Measurements from ENCODE around the gene ABHD5.

Gene ABHD5

DNA sequence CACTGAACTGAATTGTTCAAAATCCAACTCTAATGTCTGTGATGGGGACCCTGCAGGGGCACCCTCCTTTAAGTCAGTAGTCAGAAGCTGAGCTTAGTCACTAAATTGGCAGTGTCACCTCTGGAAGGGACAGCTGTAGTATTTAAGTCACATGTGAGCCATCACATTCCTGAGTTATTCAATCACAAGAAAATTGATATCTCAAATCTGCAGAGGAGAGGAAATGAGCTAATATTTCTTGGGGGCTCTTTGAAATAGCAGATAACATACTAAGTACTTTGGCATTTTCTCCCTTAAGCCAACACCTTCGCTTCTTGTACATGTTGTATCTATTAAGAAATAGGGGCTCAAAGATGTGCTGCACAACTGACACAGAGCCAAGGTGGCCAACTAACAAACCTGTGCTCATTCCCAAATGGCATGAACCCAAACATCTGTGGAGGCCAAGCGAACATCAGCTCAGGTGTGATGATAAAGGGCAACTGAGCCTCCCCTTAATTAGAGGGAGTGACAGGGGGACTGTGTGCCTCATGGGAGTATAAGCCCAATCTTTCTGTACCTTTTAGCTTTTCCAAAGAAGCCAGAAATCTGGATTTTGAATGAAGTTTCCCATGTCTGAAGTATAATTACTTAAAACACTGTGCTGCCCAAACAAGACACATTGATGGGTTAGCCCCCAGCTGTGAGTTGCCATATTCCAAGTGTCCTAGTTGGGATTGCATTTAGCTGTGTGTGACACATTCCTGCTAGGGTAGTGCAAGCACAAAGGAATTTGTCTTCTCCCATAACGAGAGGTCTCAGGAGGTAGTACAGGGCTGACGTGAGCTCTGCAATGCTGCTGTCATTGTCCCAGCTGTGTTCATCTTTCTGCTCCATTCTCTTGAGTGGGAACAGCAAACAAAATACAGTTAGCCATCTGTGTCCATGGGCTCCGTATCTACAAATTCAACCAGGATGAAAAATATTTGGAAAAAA lies 63.3 kb downstream of the ABHD5 start:
- in situ Hi-C loops (cut with MboI; ENCODE audit: low sequenced_read_pairs): no loop called here

DNA sequence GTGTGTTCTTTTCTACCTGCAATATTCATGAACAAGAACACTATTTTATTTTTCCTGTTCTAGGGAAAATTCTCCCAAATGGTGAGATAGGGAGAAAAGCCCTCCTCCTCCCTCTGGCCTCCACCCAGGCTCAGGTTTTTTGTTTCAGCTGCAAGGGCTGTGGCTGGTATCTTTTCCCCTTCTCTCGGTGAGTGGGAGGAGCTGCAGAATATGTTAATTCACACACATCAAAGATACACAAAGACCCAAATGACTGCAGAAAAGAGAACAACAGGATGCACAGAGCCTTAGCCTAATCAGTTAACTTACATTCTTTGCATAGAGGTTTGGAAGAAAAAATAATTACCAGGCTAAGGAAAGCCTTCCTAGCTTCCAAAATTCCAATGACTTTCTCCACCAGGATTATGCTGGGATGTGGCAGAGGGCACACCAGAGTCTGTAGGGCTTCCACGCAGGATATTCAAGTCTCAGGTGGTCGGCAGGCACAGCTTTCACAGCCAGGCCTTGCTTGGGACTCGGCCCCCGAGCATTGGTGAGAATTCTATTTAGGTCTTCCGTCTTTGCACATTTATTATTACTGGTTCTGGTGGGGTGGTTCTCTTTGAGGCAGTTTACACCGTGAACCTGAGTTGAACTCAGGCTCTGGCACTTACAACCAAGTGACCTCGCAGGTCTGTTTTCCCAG lies 64.9 kb downstream of the ABHD5 start:
- in situ Hi-C loops (cut with MboI; ENCODE audit: low sequenced_read_pairs): no loop called here

DNA sequence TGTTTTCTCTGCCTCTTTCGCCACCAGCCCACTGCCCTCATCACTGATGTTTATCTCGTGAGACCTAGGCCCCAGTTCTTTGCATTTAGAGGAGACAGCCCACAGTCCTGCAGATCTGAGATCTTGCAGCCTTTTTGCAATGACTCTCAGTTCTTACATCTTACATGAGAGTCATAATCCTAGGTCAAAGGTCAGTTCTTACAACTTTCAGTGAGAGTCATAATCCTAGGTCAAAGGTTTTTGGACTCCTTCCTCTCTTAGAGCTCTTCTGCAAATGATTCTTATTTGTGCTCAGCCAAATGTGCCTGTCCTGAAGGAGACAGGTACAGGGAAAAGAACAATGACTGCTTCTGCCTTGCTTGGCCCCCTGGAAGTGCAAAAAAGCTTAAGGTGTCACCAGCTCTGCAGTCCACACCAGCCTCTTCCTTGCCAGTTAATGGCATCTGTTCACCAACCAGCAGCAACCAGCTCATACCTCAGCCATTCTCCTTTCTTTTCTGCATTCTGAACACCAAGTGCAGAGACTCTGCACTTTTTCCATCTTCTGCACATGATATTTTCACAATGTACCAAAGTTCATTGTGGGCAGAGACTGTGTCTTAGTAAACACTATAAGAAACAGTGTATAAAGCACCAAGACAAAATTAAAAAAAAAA lies 67.1 kb downstream of the ABHD5 start:
- in situ Hi-C loops (cut with MboI; ENCODE audit: low sequenced_read_pairs): no loop called here

GRCh38 chr3:43758592-43759225 lies 68.0 kb downstream of the ABHD5 start:
- in situ Hi-C loops (cut with MboI; ENCODE audit: low sequenced_read_pairs): no loop called here

GRCh38 chr3:43759297-43759782 lies 68.6 kb downstream of the ABHD5 start:
- in situ Hi-C loops (cut with MboI; ENCODE audit: low sequenced_read_pairs): no loop called here

DNA sequence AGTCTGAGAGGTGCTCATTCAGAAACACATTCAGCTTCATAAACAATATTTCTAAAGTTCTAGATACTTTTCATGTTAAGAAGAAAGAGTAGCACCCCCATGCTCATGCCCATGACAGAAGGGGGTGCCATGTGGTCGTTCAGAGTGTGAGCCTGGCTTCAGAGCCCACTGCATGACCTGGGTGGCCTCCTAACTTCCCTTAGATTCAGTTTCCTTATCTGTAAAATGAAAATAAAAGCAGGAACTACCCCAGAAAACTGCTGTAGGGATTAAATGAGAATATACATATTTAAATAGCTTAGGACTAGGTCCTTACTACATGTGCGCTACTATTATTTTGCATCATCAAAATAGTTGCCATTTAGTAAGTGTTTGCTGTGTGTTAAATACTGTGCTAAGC lies 69.2 kb downstream of the ABHD5 start:
- in situ Hi-C loops (cut with MboI; ENCODE audit: low sequenced_read_pairs): no loop called here

GRCh38 chr3:43760938-43761337 lies 70.2 kb downstream of the ABHD5 start:
- in situ Hi-C loops (cut with MboI; ENCODE audit: low sequenced_read_pairs): no loop called here

- in situ Hi-C loops (cut with MboI; ENCODE audit: low sequenced_read_pairs): no loop called here
Observed at GRCh38 chr3:43762451-43762850, 71.7 kb downstream of the ABHD5 start.

DNA sequence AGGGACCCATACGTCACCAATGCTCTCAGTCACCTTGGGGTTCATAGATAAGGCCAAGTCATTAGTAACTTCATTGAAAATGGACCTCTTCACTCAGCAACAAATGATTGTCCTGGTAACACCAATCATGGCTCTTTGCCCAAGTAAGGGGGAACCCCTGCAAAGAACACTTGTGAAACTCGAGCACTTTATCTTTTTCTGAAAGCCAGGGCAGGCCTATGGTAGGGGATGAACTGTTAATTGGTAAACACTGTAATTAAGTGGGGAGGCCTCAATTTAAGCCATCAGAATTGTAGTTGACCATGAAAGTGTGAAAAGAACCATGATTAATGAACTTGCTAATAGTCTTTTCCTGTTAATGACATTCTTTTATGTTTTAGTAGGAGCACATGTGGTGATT lies 73.3 kb downstream of the ABHD5 start:
- in situ Hi-C loops (cut with MboI; ENCODE audit: low sequenced_read_pairs): no loop called here

DNA sequence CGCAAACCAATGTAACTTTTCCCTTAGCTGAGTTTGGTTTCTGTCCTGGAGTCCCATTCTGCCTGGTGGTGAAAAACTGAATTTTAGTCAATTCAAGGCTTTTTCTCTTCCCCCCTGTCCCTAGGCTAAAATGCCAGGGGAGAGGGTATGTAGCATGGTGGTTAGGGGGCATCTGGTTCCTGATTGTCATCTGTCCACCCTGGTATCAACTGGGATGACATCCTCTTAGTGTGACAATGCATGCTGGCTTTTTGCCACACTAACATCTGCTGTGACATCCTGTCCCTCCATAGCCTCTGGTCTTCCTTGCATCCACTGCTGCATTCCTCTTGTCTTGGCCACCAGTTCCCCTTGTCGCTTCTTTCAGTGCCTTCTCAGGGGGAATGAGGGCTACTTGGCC lies 73.7 kb downstream of the ABHD5 start:
- in situ Hi-C loops (cut with MboI; ENCODE audit: low sequenced_read_pairs): no loop called here

GRCh38 chr3:43765521-43765971 lies 74.8 kb downstream of the ABHD5 start:
- in situ Hi-C loops (cut with MboI; ENCODE audit: low sequenced_read_pairs): no loop called here

DNA sequence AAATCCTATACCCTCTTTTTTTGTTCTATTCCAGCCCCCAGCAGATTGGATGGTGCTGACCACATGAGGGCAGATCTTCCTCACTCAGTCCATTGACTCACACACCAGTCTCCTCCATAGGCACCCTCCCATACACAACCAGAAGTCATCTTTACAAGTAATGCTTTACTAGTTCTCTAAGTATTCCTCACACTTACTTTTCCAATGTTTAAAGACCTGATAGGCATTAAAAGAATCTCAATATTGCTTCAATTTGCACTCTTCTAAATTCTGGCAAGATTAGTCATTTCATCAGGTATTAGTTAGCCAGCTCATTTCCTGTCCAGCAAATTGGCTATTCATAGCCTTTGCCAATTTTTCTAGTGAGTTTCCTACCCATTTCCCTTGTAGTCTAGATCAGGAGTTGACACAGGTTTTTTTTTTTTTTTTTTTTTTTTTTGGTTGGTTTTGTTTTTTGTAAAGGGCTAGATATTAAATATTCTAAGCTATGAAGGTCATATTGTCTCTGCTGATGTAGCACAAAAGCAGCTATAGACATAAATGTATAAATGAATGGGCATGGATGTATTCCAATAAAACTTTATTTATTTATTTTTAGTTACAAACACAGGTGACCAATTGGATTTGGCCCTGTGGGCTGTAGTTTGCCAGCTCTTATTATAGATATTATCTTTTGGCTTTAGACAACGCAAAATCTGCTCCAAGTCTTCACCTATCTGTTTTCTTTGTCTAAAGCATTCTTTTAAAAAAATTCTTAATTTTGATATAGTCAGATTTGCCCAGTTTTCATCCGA lies 76.1 kb downstream of the ABHD5 start:
- in situ Hi-C loops (cut with MboI; ENCODE audit: low sequenced_read_pairs): no loop called here

DNA sequence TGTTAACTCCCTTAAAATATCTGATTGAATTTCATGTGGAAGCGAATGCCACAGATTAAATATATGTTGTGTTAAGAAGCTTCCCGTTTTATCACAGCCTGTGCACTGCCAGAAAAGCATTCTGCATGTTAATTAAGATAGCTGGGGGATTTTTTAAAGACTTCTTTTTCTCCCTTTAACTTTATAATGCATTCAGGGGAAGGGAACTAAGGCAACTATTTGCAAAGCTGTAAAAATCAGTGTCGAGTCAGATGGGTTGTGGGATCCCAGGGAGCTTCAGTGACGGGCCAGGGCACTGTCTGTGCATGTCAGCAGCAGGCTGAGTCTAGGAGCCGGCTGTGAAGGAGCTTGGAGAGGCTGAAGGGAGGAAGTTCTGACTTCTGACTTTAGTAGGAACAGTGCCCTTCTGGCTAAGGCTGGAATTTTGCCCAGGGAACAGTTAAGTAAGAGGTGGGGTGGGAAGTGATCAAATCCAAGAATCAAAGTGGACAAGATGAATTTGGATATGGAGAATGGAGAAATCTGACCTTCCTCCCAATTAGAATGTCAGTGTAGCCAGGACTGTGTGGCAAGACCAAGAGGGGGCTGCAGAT lies 77.7 kb downstream of the ABHD5 start:
- in situ Hi-C loops (cut with MboI; ENCODE audit: low sequenced_read_pairs): no loop called here

DNA sequence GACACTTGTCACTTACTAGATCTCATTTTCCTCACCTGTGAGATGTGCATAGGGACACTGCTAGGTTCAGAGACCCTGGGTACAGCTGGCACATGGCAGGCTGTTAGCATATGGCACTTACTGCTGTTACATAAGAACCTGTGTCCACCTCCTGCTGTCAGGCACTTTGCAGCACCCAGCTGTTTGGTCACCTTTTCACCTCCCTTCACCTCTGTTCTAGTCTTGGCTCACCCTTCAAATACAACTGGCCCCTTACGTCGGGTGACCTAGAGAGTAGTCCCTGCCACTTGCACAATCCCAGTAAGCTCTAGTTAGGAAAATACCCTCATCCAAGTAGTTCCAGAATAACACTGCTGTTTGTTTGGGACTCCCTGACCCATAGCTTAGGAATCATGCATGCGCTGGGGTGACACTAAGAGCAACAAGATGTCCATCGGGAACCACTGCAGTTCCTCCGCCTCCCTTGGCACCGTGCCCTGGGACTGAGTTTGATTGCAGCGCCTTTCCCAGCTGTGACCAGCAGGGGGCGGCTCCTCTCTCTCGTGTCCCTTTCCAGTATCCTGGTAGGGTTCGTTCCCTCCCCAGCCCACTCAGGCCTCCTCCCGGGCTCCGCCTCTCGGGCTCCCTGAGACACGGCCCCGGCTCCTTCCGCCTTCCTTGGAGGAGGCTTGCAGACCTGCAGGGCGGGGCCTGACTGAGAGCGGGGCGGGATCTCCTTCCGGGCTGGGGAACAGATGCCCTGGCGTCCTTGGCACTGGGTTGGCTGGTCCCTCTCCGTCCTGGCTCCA lies 78.6 kb downstream of the ABHD5 start:
- in situ Hi-C loops (cut with MboI; ENCODE audit: low sequenced_read_pairs): no loop called here

DNA sequence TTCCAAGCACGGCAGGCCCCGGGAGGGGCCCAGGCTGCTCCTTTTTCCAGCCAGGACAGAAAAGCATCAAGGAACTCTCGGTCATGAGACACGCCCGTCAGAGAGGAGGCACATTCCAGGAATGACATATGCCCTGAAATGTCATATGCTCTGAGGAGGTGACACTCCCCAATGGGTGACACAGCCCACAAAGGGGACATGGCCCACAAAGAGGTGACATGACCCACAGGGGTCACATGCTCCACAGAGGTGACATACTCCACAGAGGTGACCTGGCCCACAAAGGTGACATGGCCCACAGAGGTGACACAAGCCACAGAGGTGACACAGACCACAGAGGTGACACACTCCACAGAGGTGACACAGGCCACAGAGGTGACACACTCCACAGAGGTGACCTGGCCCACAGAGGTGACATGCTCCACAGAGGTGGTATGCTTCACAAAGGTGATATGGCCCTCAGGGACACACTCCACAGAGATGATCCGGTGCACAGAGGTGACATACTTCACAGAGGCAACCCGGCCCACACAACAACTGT lies 79.2 kb downstream of the ABHD5 start:
- in situ Hi-C loops (cut with MboI; ENCODE audit: low sequenced_read_pairs): no loop called here

- in situ Hi-C loops (cut with MboI; ENCODE audit: low sequenced_read_pairs): no loop called here
Observed at GRCh38 chr3:43770426-43771103, 79.8 kb downstream of the ABHD5 start.

DNA sequence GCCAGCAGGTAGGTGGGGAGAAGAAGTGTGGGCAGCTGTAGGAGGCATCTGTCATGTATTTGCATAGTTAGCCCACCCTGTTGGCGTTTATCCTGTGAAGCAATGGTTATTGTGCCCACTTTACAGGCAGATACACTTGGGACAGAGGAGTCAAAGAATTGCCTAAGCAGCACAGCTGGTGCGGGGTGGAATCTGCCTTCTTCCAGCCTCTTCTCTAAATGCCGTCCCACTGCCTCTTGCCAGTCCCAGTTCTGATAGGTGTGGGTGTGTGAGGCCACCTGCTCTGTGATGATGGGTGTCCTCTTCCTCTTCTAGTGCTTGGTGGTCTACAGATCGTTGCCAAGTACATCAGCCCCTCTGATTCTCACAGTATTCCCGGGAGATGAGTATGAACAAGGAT lies 80.9 kb downstream of the ABHD5 start:
- in situ Hi-C loops (cut with MboI; ENCODE audit: low sequenced_read_pairs): no loop called here
